ENCODE results near the gene LMF2. TPM values are rescaled to one million over a fixed set of nuclear protein-coding genes. Genes with fewer than 3 reads are reported as not detected.
"Not testable (repeated sequence)": the region's sequence is repeated elsewhere in the genome, so short reads cannot be mapped to it uniquely, and the experiment has no call there.

Gene LMF2
- total RNA-seq, 3 donors from 2014 or later (not counting 1 experiment from before 2014, with no cell fraction given) = 114 to 129 (median 122) TPM

GRCh38 chr22:50542416-50542927 is 35.0 kb upstream of the LMF2 start:
- ATAC-seq (no peak), DNase-seq (no peak)
- Histone ChIP-seq H3K36me3 (ENCODE audit: control insufficient read depth, insufficient read depth, low read length) (no peaks in the 10 kb centered on the region), H3K27ac (ENCODE audit: low read length) (peak overlapping the region; percentile 92), H3K4me3 (ENCODE audit: low read length) (no peak overlapping the region), H3K4me1 (ENCODE audit: control insufficient read depth, insufficient read depth, low read length) (peaks cover 62% of the 10 kb centered on the region), H3K27me3 (ENCODE audit: control insufficient read depth, insufficient read depth, low read length) (no peaks in the 10 kb centered on the region), H3K9me3 (ENCODE audit: control insufficient read depth, insufficient read depth, low read length) (no peaks in the 10 kb centered on the region)
- no peak for TF ChIP-seq CTCF (IDR thresholded peaks at IDR 0.05)
- H3K27me3 Mint-ChIP-seq (ENCODE audit: low read depth in 2 of 2) = no peaks in the 10 kb centered on the region
- H3K9me3 Mint-ChIP-seq = no peaks in the 10 kb centered on the region
- H3K27ac Mint-ChIP-seq = peak overlapping the region; percentile 98 to 100
- peak overlapping the region; percentile 7 for H3K4me3 Mint-ChIP-seq
- peaks cover 26 to 54% of the 10 kb centered on the region in 2 donors for H3K4me1 Mint-ChIP-seq
- 89% methylated on average over 19 of the region's 19 CpGs for WGBS (ENCODE audit: insufficient coverage)
- intact Hi-C loops (cut with micrococcal nuclease) = loop anchor here (5.0 kb wide), 1 partner anchor 40 kb away; the partner anchor contains the start of gene CHKB
- no peaks in the 10 kb centered on the region for H3K36me3 Mint-ChIP-seq

- H3K4me3 ChIP-seq (ENCODE audit: low read length); ATAC-seq; H3K9me3 ChIP-seq (ENCODE audit: control insufficient read depth, insufficient read depth, low read length); H3K27me3 Mint-ChIP-seq (ENCODE audit: low read depth in 2 of 2); H3K27me3 ChIP-seq (ENCODE audit: control insufficient read depth, insufficient read depth, low read length); H3K9me3 Mint-ChIP-seq; H3K4me3 Mint-ChIP-seq; H3K36me3 Mint-ChIP-seq; H3K36me3 ChIP-seq (ENCODE audit: control insufficient read depth, insufficient read depth, low read length); DNase-seq: not testable (repeated sequence)
- 49% methylated on average over 4 of the region's 5 CpGs for WGBS (ENCODE audit: insufficient coverage)
- H3K4me1 ChIP-seq (ENCODE audit: control insufficient read depth, insufficient read depth, low read length) = peaks cover 61% of the 10 kb centered on the region
- Mint-ChIP-seq H3K4me1 (peaks cover 26 to 52% of the 10 kb centered on the region in 2 donors), H3K27ac (peak overlapping the region; percentile 98 to 100)
- peak overlapping the region; percentile 92 for H3K27ac ChIP-seq (ENCODE audit: low read length)
- intact Hi-C loops (cut with micrococcal nuclease) = loop anchor here (5.0 kb wide), 1 partner anchor 41 kb away; the partner anchor contains the start of gene CHKB
Measured at GRCh38 chr22:50541667-50542026, 34.1 kb upstream of the LMF2 start.

- H3K27ac Mint-ChIP-seq = peak overlapping the region; percentile 98 to 100
- no peaks in the 10 kb centered on the region for H3K9me3 Mint-ChIP-seq
- Histone ChIP-seq H3K27me3 (ENCODE audit: control insufficient read depth, insufficient read depth, low read length) (no peaks in the 10 kb centered on the region), H3K4me3 (ENCODE audit: low read length) (no peak overlapping the region), H3K27ac (ENCODE audit: low read length) (peak overlapping the region; percentile 92), H3K4me1 (ENCODE audit: control insufficient read depth, insufficient read depth, low read length) (peaks cover 52% of the 10 kb centered on the region), H3K9me3 (ENCODE audit: control insufficient read depth, insufficient read depth, low read length) (no peaks in the 10 kb centered on the region), H3K36me3 (ENCODE audit: control insufficient read depth, insufficient read depth, low read length) (no peaks in the 10 kb centered on the region)
- 91% methylated on average over 10 of the region's 10 CpGs for WGBS (ENCODE audit: insufficient coverage)
- peak overlapping the region; percentile 49 for H3K4me3 Mint-ChIP-seq
- intact Hi-C loops (cut with micrococcal nuclease) = loop anchor here (5.0 kb wide), 1 partner anchor 42 kb away; the partner anchor contains the start of gene CHKB
- DNase-seq = no peak
- peaks cover 26 to 43% of the 10 kb centered on the region in 2 donors for H3K4me1 Mint-ChIP-seq
- no peaks in the 10 kb centered on the region for H3K27me3 Mint-ChIP-seq (ENCODE audit: low read depth in 2 of 2)
- no peak for ATAC-seq
- H3K36me3 Mint-ChIP-seq = no peaks in the 10 kb centered on the region
- TF ChIP-seq CTCF (IDR thresholded peaks at IDR 0.05) = no peak
Measured at GRCh38 chr22:50540381-50540780, 32.9 kb upstream of the LMF2 start.

- no peak overlapping the region for H3K4me3 Mint-ChIP-seq
- H3K27me3 Mint-ChIP-seq (ENCODE audit: low read depth in 2 of 2) = peaks cover 0 to 5% of the 10 kb centered on the region in 2 donors
- no peaks in the 10 kb centered on the region for H3K9me3 Mint-ChIP-seq
- no peaks in the 10 kb centered on the region for H3K27me3 ChIP-seq (ENCODE audit: control insufficient read depth, insufficient read depth, low read length)
- H3K36me3 Mint-ChIP-seq = no peaks in the 10 kb centered on the region
- H3K27ac Mint-ChIP-seq = peak overlapping the region; percentile 98 to 100
- H3K4me3 ChIP-seq (ENCODE audit: low read length) = no peak overlapping the region
- peaks cover 38% of the 10 kb centered on the region for H3K4me1 ChIP-seq (ENCODE audit: control insufficient read depth, insufficient read depth, low read length)
- no peaks in the 10 kb centered on the region for H3K9me3 ChIP-seq (ENCODE audit: control insufficient read depth, insufficient read depth, low read length)
- no peak for TF ChIP-seq CTCF (IDR thresholded peaks at IDR 0.05)
- intact Hi-C loops (cut with micrococcal nuclease) = no loop called here
- 95% methylated on average over 13 of the region's 13 CpGs for WGBS (ENCODE audit: insufficient coverage)
- peak overlapping the region; percentile 92 for H3K27ac ChIP-seq (ENCODE audit: low read length)
- peaks cover 27 to 33% of the 10 kb centered on the region in 2 donors for H3K4me1 Mint-ChIP-seq
- no peak for DNase-seq
- ATAC-seq = no peak
- H3K36me3 ChIP-seq (ENCODE audit: control insufficient read depth, insufficient read depth, low read length) = no peaks in the 10 kb centered on the region
Measured at GRCh38 chr22:50537765-50538164, 30.3 kb upstream of the LMF2 start.

All from natural killer cell (primary cell).